Effector CD4-positive, alpha-beta T cell (primary cell): Measurements from ENCODE around the gene NTRK3.

Source experiments
- DNase-seq: peaks from one replicate; pipeline ENCODE4 v3.0.0-alpha.2; 2020

NTRK3 gene

GRCh38 chr15:88022716-88023115 is 233.8 kb downstream of the NTRK3 start:
- DNase-seq = no peak

- DNase-seq = no peak
These were observed 234.9 kb downstream of the NTRK3 start for GRCh38 chr15:88021601-88022000.

- DNase-seq = no peak
These were observed 235.7 kb downstream of the NTRK3 start for GRCh38 chr15:88020806-88021205.

GRCh38 chr15:88019656-88020055 is 236.9 kb downstream of the NTRK3 start:
- no peak for DNase-seq

- DNase-seq = no peak
These were observed 237.5 kb downstream of the NTRK3 start for GRCh38 chr15:88018869-88019641.

- no peak for DNase-seq
These were observed 238.8 kb downstream of the NTRK3 start for GRCh38 chr15:88017753-88018152.

- no peak for DNase-seq
These were observed 240.1 kb downstream of the NTRK3 start for GRCh38 chr15:88016406-88016805.

- no peak for DNase-seq
These were observed 241.2 kb downstream of the NTRK3 start for GRCh38 chr15:88015228-88015860.

- no peak for DNase-seq
These were observed 241.9 kb downstream of the NTRK3 start for GRCh38 chr15:88014454-88015160.

- no peak for DNase-seq
These were observed 243.4 kb downstream of the NTRK3 start for GRCh38 chr15:88013111-88013510.

GRCh38 chr15:88012688-88013087 is 243.9 kb downstream of the NTRK3 start:
- no peak for DNase-seq

GRCh38 chr15:88012233-88012632 is 244.3 kb downstream of the NTRK3 start:
- no peak for DNase-seq

GRCh38 chr15:88011533-88011932 is 245.0 kb downstream of the NTRK3 start:
- DNase-seq = no peak

- DNase-seq = no peak
These were observed 250.4 kb downstream of the NTRK3 start for GRCh38 chr15:88006146-88006545.

- DNase-seq = no peak
These were observed 252.1 kb downstream of the NTRK3 start for GRCh38 chr15:88004399-88004798.

GRCh38 chr15:88003541-88004327 is 252.8 kb downstream of the NTRK3 start:
- DNase-seq = no peak

GRCh38 chr15:88002706-88003105 is 253.8 kb downstream of the NTRK3 start:
- no peak for DNase-seq

GRCh38 chr15:87998630-87999029 is 257.9 kb downstream of the NTRK3 start:
- no peak for DNase-seq

- DNase-seq = no peak
These were observed 269.8 kb downstream of the NTRK3 start for GRCh38 chr15:87986776-87987175.

- DNase-seq = no peak
These were observed 271.1 kb downstream of the NTRK3 start for GRCh38 chr15:87985451-87985850.

- DNase-seq = no peak
These were observed 274.6 kb downstream of the NTRK3 start for GRCh38 chr15:87981969-87982368.

- no peak for DNase-seq
These were observed 278.6 kb downstream of the NTRK3 start for GRCh38 chr15:87977907-87978306.

- no peak for DNase-seq
These were observed 280.0 kb downstream of the NTRK3 start for GRCh38 chr15:87976552-87976951.
